Middle frontal gyrus (tissue), 1 donor: Measurements from ENCODE around the gene PERP.
"Not testable (repeated sequence)": the region's sequence is repeated elsewhere in the genome, so short reads cannot be mapped to it uniquely, and the experiment has no call there.

Experiments used
- DNase-seq: peaks from one replicate; pipeline ENCODE4 v3.0.0-alpha.2; 2015; ENCODE audit warnings: low spot score; ENCODE audit errors: extremely low spot score

PERP gene

GRCh38 chr6:138107078-138107751 lies at the start of gene PERP:
PERP (minus strand) TSS chr6:138107419; CDS start chr6:138107340, 79 bp downstream.
- no peak for DNase-seq

GRCh38 chr6:138155443-138155842 lies 48.2 kb upstream of the PERP start:
- no peak for DNase-seq

- no peak for DNase-seq
Measured at GRCh38 chr6:138146544-138146943, 39.3 kb upstream of the PERP start.

- DNase-seq = no peak
Measured at GRCh38 chr6:138145402-138145801, 38.2 kb upstream of the PERP start.

GRCh38 chr6:138142806-138143205 lies 35.6 kb upstream of the PERP start:
- no peak for DNase-seq

GRCh38 chr6:138129190-138129589 lies 22.0 kb upstream of the PERP start:
- no peak for DNase-seq

GRCh38 chr6:138128096-138128495 lies 20.9 kb upstream of the PERP start:
- DNase-seq = no peak

GRCh38 chr6:138124096-138124495 lies 16.9 kb upstream of the PERP start:
- DNase-seq = no peak

GRCh38 chr6:138119976-138120375 lies 12.8 kb upstream of the PERP start:
- DNase-seq = no peak

- DNase-seq = not testable (repeated sequence)
Measured at GRCh38 chr6:138119229-138119628, 12.0 kb upstream of the PERP start.

- DNase-seq = no peak
Measured at GRCh38 chr6:138117376-138117914, 10.2 kb upstream of the PERP start.

- no peak for DNase-seq
Measured at GRCh38 chr6:138116661-138116999, 9.4 kb upstream of the PERP start.

GRCh38 chr6:138115877-138116660 lies 8.8 kb upstream of the PERP start:
- peak; percentile 69 for DNase-seq

- DNase-seq = no peak
Measured at GRCh38 chr6:138115201-138115600, 8.0 kb upstream of the PERP start.

GRCh38 chr6:138113588-138114210 lies 6.5 kb upstream of the PERP start:
- DNase-seq = no peak

GRCh38 chr6:138110229-138110628 lies 3.0 kb upstream of the PERP start:
- no peak for DNase-seq

GRCh38 chr6:138109042-138109997 lies 2.1 kb upstream of the PERP start:
- DNase-seq = peak; percentile 39

GRCh38 chr6:138107752-138108592 lies 753 bp upstream of the PERP start:
- DNase-seq = no peak

GRCh38 chr6:138106665-138107077 lies 548 bp downstream of the PERP start:
- no peak for DNase-seq
